ENCODE results near the gene SLC8B1.

GRCh38 chr12:113301811-113302210, 33.1 kb downstream of the SLC8B1 start:
- no peak for TF ChIP-seq ZFP69B (tag by site-specific recombination; IDR thresholded peaks at IDR 0.05)
- TF ChIP-seq CTCF (tag by site-specific recombination; IDR thresholded peaks at IDR 0.05) = no peak
- no peak for TF ChIP-seq SP2 (tag by site-specific recombination; IDR thresholded peaks at IDR 0.05)
- no peak for TF ChIP-seq ZNF639 (tag by site-specific recombination; IDR thresholded peaks at IDR 0.05)
- no peak for TF ChIP-seq ZNF747 (tag by site-specific recombination; IDR thresholded peaks at IDR 0.05)
- TF ChIP-seq ZNF580 (tag by site-specific recombination; IDR thresholded peaks at IDR 0.05) = no peak
- TF ChIP-seq GLI4 (tag by site-specific recombination; IDR thresholded peaks at IDR 0.05) = no peak
- TF ChIP-seq ZIC2 (tag by site-specific recombination; IDR thresholded peaks at IDR 0.05) = no peak

Measured in HEK293 (cell line).